Stomach (tissue), 4 donors: ENCODE measurements around the gene TFAP2B.

Experiments used
- EP300 ChIP-seq: sonication (generic); formaldehyde crosslinking; IDR thresholded peaks from one replicate; pipeline ENCODE4 v1.6.1; 2017; ENCODE audit warnings: antibody characterized with exemption
- POLR2A ChIP-seq, 4 donors: fragments of 450-650 bp; IDR thresholded peaks; one replicate each; pipeline ENCODE4 v1.6.1; 2016; ENCODE audit warnings: antibody characterized with exemption in 4 of 4, control low read depth in 2 of 4, mild to moderate bottlenecking in 1 of 4, moderate library complexity in 1 of 4
- POLR2AphosphoS5 ChIP-seq, 3 donors: sonication (generic); formaldehyde crosslinking; IDR thresholded peaks; one replicate each; pipeline ENCODE4 v1.6.1; 2016; ENCODE audit warnings: antibody characterized with exemption in 3 of 3
- TF ChIP-seq, protein P1 (sequence below), 7 experiments: fragments of 450-650 bp in 4 of 7; fragments of 200-600 bp in 3 of 7; sonication (generic) in 3 of 7; IDR thresholded peaks; one replicate each; pipeline ENCODE4 v1.5.1; 2016 to 2019; ENCODE audit warnings: antibody characterized with exemption in 7 of 7, control low read depth in 2 of 7, mild to moderate bottlenecking in 1 of 7

GRCh38 chr6:50840112-50840810 is 21.6 kb downstream of the TFAP2B start:
- TF ChIP-seq, protein P1, sequence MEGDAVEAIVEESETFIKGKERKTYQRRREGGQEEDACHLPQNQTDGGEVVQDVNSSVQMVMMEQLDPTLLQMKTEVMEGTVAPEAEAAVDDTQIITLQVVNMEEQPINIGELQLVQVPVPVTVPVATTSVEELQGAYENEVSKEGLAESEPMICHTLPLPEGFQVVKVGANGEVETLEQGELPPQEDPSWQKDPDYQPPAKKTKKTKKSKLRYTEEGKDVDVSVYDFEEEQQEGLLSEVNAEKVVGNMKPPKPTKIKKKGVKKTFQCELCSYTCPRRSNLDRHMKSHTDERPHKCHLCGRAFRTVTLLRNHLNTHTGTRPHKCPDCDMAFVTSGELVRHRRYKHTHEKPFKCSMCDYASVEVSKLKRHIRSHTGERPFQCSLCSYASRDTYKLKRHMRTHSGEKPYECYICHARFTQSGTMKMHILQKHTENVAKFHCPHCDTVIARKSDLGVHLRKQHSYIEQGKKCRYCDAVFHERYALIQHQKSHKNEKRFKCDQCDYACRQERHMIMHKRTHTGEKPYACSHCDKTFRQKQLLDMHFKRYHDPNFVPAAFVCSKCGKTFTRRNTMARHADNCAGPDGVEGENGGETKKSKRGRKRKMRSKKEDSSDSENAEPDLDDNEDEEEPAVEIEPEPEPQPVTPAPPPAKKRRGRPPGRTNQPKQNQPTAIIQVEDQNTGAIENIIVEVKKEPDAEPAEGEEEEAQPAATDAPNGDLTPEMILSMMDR (IDR thresholded peaks at IDR 0.05) = no peak
- no peak for TF ChIP-seq POLR2A (IDR thresholded peaks at IDR 0.05)
- TF ChIP-seq EP300 = no peak
- no peak for TF ChIP-seq POLR2AphosphoS5 (IDR thresholded peaks at IDR 0.05)
